H9 (cell line): ENCODE data around the gene PKD2L1. TPM values are rescaled to one million over a fixed set of nuclear protein-coding genes. Genes with fewer than 3 reads are reported as not detected.
A peak's percentile ranks its signal among the peaks of the same experiment; 100 is the strongest.

Source experiments
- DNase-seq: peaks from one replicate; pipeline ENCODE4 v3.0.0-alpha.2; 2017
- H2AFZ ChIP-seq: one replicate; pipeline ENCODE4 v1.6.1; 2013; ENCODE audit warnings: mild to moderate bottlenecking, low read length, control low read depth, moderate library complexity
- H2AK5ac ChIP-seq: 2 replicates; pipeline ENCODE4 v1.6.1; 2013; ENCODE audit warnings: low read length, control low read depth, mixed read lengths; ENCODE audit not compliant: insufficient read length
- H2BK120ac ChIP-seq: one replicate; pipeline ENCODE4 v1.6.1; 2013; ENCODE audit warnings: low read depth, mild to moderate bottlenecking, low read length, control low read depth, inconsistent platforms; ENCODE audit not compliant: poor library complexity, severe bottlenecking
- H2BK12ac ChIP-seq: 2 replicates; pipeline ENCODE4 v1.6.1; 2013; ENCODE audit warnings: low read length, control low read depth, mixed read lengths, low read depth; ENCODE audit not compliant: insufficient read length
- H2BK15ac ChIP-seq: 2 replicates; pipeline ENCODE4 v1.6.1; 2013; ENCODE audit warnings: low read depth, low read length, control low read depth
- H2BK20ac ChIP-seq: one replicate; pipeline ENCODE4 v1.6.1; 2013; ENCODE audit warnings: low read depth, mild to moderate bottlenecking, low read length, control low read depth, inconsistent platforms; ENCODE audit not compliant: poor library complexity, severe bottlenecking
- H2BK5ac ChIP-seq: 2 replicates; pipeline ENCODE4 v1.6.1; 2013; ENCODE audit warnings: low read length, control low read depth, mixed read lengths; ENCODE audit not compliant: insufficient read length
- H3K14ac ChIP-seq: 2 replicates; pipeline ENCODE4 v1.6.1; 2013; ENCODE audit warnings: low read length, control low read depth; ENCODE audit not compliant: insufficient read depth
- H3K18ac ChIP-seq: 2 replicates; pipeline ENCODE4 v1.6.1; 2013; ENCODE audit warnings: low read depth, mild to moderate bottlenecking, mixed read lengths, low read length, control low read depth; ENCODE audit not compliant: insufficient read length
- H3K23ac ChIP-seq: 2 replicates; pipeline ENCODE4 v1.6.1; 2013; ENCODE audit warnings: low read length, control low read depth, mixed read lengths, low read depth; ENCODE audit not compliant: insufficient read length
- H3K23me2 ChIP-seq: 2 replicates; pipeline ENCODE4 v1.6.1; 2013; ENCODE audit warnings: low read depth, mild to moderate bottlenecking, mixed read lengths, low read length, control low read depth; ENCODE audit not compliant: insufficient read length, poor library complexity, severe bottlenecking
- H3K27ac ChIP-seq: 2 replicates; pipeline ENCODE4 v1.5.1; 2013; ENCODE audit warnings: low read length, control low read depth, mixed read lengths, low read depth; ENCODE audit not compliant: insufficient read length
- H3K27me3 ChIP-seq: 2 replicates; pipeline ENCODE4 v1.6.1; 2013; ENCODE audit warnings: low read length, control low read depth, inconsistent platforms; ENCODE audit not compliant: insufficient read depth
- H3K4ac ChIP-seq: 2 replicates; pipeline ENCODE4 v1.6.1; 2013; ENCODE audit warnings: low read depth, mild to moderate bottlenecking, control low read depth, inconsistent platforms, low read length, moderate library complexity
- H3K4me1 ChIP-seq: 2 replicates; pipeline ENCODE4 v1.6.1; 2013; ENCODE audit warnings: low read length, control low read depth, inconsistent platforms; ENCODE audit not compliant: insufficient read depth
- H3K4me2 ChIP-seq: 2 replicates; pipeline ENCODE4 v1.6.1; 2013; ENCODE audit warnings: low read length, control low read depth, mixed read lengths; ENCODE audit not compliant: insufficient read length, insufficient read depth
- H3K56ac ChIP-seq: 2 replicates; pipeline ENCODE4 v1.6.1; 2013; ENCODE audit warnings: low read depth, mild to moderate bottlenecking, mixed read lengths, low read length, control low read depth; ENCODE audit not compliant: insufficient read length
- H3K79me1 ChIP-seq: 2 replicates; pipeline ENCODE4 v1.6.1; 2013; ENCODE audit warnings: low read depth, mild to moderate bottlenecking, moderate library complexity, low read length, control low read depth, inconsistent platforms; ENCODE audit not compliant: insufficient read depth, poor library complexity, severe bottlenecking
- H3K79me2 ChIP-seq: 2 replicates; pipeline ENCODE4 v1.6.1; 2013; ENCODE audit warnings: low read length, control low read depth, inconsistent platforms; ENCODE audit not compliant: insufficient read depth
- H3K9ac ChIP-seq: 2 replicates; pipeline ENCODE4 v1.6.1; 2013; ENCODE audit warnings: low read length, control low read depth, mixed read lengths; ENCODE audit not compliant: insufficient read length; ENCODE audit errors: extremely low read depth
- H3K9me3 ChIP-seq: one replicate; pipeline ENCODE4 v1.6.1; 2013; ENCODE audit warnings: low read depth, low read length, inconsistent platforms; ENCODE audit not compliant: control insufficient read depth
- H3T11ph ChIP-seq: one replicate; pipeline ENCODE4 v1.6.1; 2013; ENCODE audit warnings: mild to moderate bottlenecking, low read length, control low read depth, inconsistent platforms
- H4K20me1 ChIP-seq: one replicate; pipeline ENCODE4 v1.6.1; 2013; ENCODE audit not compliant: control insufficient read depth, insufficient read length, insufficient read depth
- H4K5ac ChIP-seq: 2 replicates; pipeline ENCODE4 v1.6.1; 2013; ENCODE audit warnings: low read depth, mild to moderate bottlenecking, mixed read lengths, low read length, control low read depth; ENCODE audit not compliant: insufficient read length
- H4K8ac ChIP-seq: replicated peaks from 2 replicates; pipeline ENCODE4 v1.6.1; 2013; ENCODE audit warnings: low read length, control low read depth, mixed read lengths, low read depth; ENCODE audit not compliant: insufficient read length
- H4K91ac ChIP-seq: 2 replicates; pipeline ENCODE4 v1.6.1; 2013; ENCODE audit warnings: low read depth, mild to moderate bottlenecking, moderate library complexity, mixed read lengths, low read length, control low read depth; ENCODE audit not compliant: insufficient read length
- H3K27ac Mint-ChIP-seq, 3 experiments: 2 replicates in 2 of 3; 3 replicates in 1 of 3; pipeline ENCODE4 v1.8.0; 2020 to 2021; ENCODE audit warnings: mixed read lengths in 3 of 3, mild to moderate bottlenecking in 1 of 3, moderate library complexity in 1 of 3
- H3K27me3 Mint-ChIP-seq: 2 replicates; pipeline ENCODE4 v1.8.0; 2021; ENCODE audit warnings: low read depth, mild to moderate bottlenecking, moderate library complexity, mixed read lengths
- H3K36me3 Mint-ChIP-seq, 3 experiments: 2 replicates in 2 of 3; 3 replicates in 1 of 3; pipeline ENCODE4 v1.8.0; 2020 to 2021; ENCODE audit warnings: low read depth in 3 of 3, mixed read lengths in 3 of 3; ENCODE audit not compliant: insufficient read depth in 1 of 3
- H3K4me1 Mint-ChIP-seq, 2 experiments: 2 replicates each; pipeline ENCODE4 v1.8.0; 2020; ENCODE audit warnings: mixed read lengths in 2 of 2
- H3K4me3 Mint-ChIP-seq, 2 experiments: 2 replicates in 1 of 2; 3 replicates in 1 of 2; pipeline ENCODE4 v1.8.0; 2020 to 2021; ENCODE audit warnings: mild to moderate bottlenecking in 2 of 2, mixed read lengths in 2 of 2, moderate library complexity in 1 of 2
- H3K9me3 Mint-ChIP-seq, 2 experiments: 2 replicates in 1 of 2; 3 replicates in 1 of 2; pipeline ENCODE4 v1.8.0; 2020; ENCODE audit warnings: mild to moderate bottlenecking in 2 of 2, mixed read lengths in 2 of 2, moderate library complexity in 1 of 2
- CTCF ChIP-seq: fragments of 200-600 bp; sonication (generic); conservative IDR thresholded peaks from 3 replicates; pipeline ENCODE4 v1.8.0; 2021; ENCODE audit warnings: antibody characterized with exemption, mild to moderate bottlenecking
- WGBS: extraction: QIAGEN DNeasy Blood & Tissue Kit; methylation state at CpG from one replicate; pipeline ENCODE4 v1.1.7; 2013; ENCODE audit warnings: missing lambda C conversion rate, low lambda C conversion rate, mixed read lengths; ENCODE audit not compliant: insufficient read length; ENCODE audit errors: extremely low coverage; 5-methylcytosine and 5-hydroxymethylcytosine counted together
- total RNA-seq: library from RNA; stranded (reverse); gene quantifications from 2 replicates; pipeline ENCODE4 v1.2.1, GENCODE V29; 2021

The PKD2L1 gene
- total RNA-seq, 1 experiment from 2014 or later, result 0.20 TPM

DNA sequence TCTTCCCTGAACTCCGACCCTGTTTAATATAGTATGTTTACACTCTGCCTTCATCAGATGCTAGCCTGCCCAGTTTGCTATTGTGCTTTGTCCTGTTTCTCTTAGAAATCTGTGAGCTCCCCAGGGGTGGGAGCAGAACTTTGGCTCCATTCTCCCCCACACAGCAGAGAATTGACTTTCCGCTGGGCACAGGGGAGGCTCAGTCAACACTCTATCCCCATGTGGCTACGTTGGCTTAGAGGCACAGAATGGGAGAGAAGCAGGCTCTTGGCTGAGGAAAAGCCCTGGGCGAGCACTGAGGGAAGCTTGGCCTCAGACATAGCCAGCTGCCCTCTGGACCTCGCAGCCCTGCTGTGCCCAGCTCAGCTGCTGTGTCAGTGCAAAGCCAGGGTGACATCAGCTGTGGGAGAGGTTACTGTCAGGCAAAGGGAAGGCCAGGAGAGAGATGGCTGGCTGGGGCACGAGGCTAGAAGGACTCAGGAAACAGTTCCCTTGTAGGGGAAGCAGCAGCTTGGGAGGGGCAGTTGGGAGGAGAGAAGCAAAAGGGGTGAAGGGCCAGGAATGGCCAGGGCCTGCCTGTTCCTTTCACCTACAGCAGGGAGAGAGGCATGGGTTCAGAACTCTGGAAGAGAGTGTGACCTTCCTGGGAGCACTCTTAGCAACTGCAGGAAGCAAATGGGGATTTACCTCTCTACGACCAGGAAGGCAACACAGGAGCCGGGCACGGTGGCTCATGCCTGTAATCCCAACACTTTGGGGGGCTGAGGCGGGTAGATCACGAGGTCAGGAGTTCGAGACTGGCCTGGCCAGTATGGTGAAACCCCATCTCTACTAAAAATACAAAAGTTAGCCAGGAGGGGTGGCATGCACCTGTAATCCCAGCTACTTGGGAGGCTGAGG, 11.2 kb upstream of the PKD2L1 start:
- no peak overlapping the region for H2BK5ac ChIP-seq
- H2AK5ac ChIP-seq, result no peak overlapping the region
- no peak overlapping the region for H2BK12ac ChIP-seq
- no peak overlapping the region for H3K9ac ChIP-seq
- H3K23ac ChIP-seq, result no peak overlapping the region
- no peaks in the 10 kb centered on the region for H3K9me3 ChIP-seq
- no peaks in the 10 kb centered on the region; the same call in 1 of the 2 replicates for H3K4me1 ChIP-seq
- TF ChIP-seq CTCF, result no peak
- Mint-ChIP-seq H3K4me1 (peaks cover 30 to 34% of the 10 kb centered on the region in 2 experiments), H3K9me3 (no peaks in the 10 kb centered on the region), H3K36me3 (no peaks in the 10 kb centered on the region; a peak in 1 of 7 replicates), H3K4me3 (peak overlapping the region in 1 of 2 experiments; percentile 34; a peak in 3 of 5 replicates), H3K27me3 (peaks cover 5% of the 10 kb centered on the region), H3K27ac (peak overlapping the region in 2 of 3 experiments; percentile 33 to 94; a peak in 3 of 7 replicates)
- no peak overlapping the region for H2BK120ac ChIP-seq
- peaks cover 7% of the 10 kb centered on the region for H3K23me2 ChIP-seq
- no peak overlapping the region for H3K4ac ChIP-seq
- no peak overlapping the region for H4K8ac ChIP-seq
- no peaks in the 10 kb centered on the region for H3K79me2 ChIP-seq
- no peak overlapping the region for H4K91ac ChIP-seq
- H4K20me1 ChIP-seq, result no peaks in the 10 kb centered on the region
- no peak overlapping the region for H3T11ph ChIP-seq
- H3K14ac ChIP-seq, result peak overlapping the region; percentile 39; the same call in 1 of the 2 replicates
- H4K5ac ChIP-seq, result no peak overlapping the region
- no peak overlapping the region for H2BK20ac ChIP-seq
- DNase-seq, result no peak
- no peaks in the 10 kb centered on the region for H3K27me3 ChIP-seq
- H2AFZ ChIP-seq, result no peak overlapping the region
- no peak overlapping the region for H3K4me2 ChIP-seq
- H2BK15ac ChIP-seq, result no peak overlapping the region
- no peak overlapping the region for H3K27ac ChIP-seq
- no peaks in the 10 kb centered on the region for H3K79me1 ChIP-seq
- no peak overlapping the region for H3K18ac ChIP-seq
- WGBS, result no CpG with 5 or more reads among the region's 12 CpGs
- no peak overlapping the region for H3K56ac ChIP-seq
